A673 (cell line): ENCODE measurements around the gene POLD4. TPM values are rescaled to one million over a fixed set of nuclear protein-coding genes. Genes with fewer than 3 reads are reported as not detected.

ENCODE experiments used
- BruUV-seq: library from RNA; stranded (reverse); fragments of 400-500 nt; replicated peaks from 2 replicates; lab custom pipeline; 2021; lab: Mats Ljungman, UMichigan
- CTCF ChIA-PET: fragments of 300-600 bp; sonication (Branson Sonifier 250); formaldehyde crosslinking; loops from one replicate; lab custom pipeline; 2022; ENCODE audit warnings: antibody characterized with exemption; lab: Charles Lee
- POLR2A ChIA-PET: fragments of 300-600 bp; sonication (Branson Sonifier 250); formaldehyde crosslinking; loops from one replicate; lab custom pipeline; 2022; ENCODE audit warnings: antibody characterized with exemption; ENCODE audit not compliant: low non-redundant PET; lab: Charles Lee
- DNase-seq: peaks from one replicate; pipeline ENCODE4 v3.0.0-alpha.2; 2015; ENCODE audit warnings: low spot score
- H3K27ac ChIP-seq: fragments of 200-600 bp; sonication (generic); 2 replicates; pipeline ENCODE4 v1.5.1; 2016; ENCODE audit warnings: mixed run types, low read depth, mild to moderate bottlenecking, mixed read lengths, antibody characterized with exemption, low read length; ENCODE audit not compliant: poor library complexity, severe bottlenecking
- H3K27me3 ChIP-seq: fragments of 200-600 bp; sonication (generic); replicated peaks from 2 replicates; pipeline ENCODE4 v1.6.1; 2017; ENCODE audit warnings: mixed run types, low read depth, mild to moderate bottlenecking, mixed read lengths, antibody characterized with exemption, low read length; ENCODE audit not compliant: insufficient read depth, poor library complexity
- H3K36me3 ChIP-seq: fragments of 200-600 bp; sonication (generic); 2 replicates; pipeline ENCODE4 v1.6.1; 2016; ENCODE audit warnings: mixed run types, mild to moderate bottlenecking, mixed read lengths, antibody characterized with exemption, low read length; ENCODE audit not compliant: insufficient read depth, poor library complexity, severe bottlenecking
- H3K4me1 ChIP-seq: fragments of 200-600 bp; sonication (generic); 2 replicates; pipeline ENCODE4 v1.6.1; 2017; ENCODE audit warnings: mixed run types, mild to moderate bottlenecking, mixed read lengths, antibody characterized with exemption, low read length; ENCODE audit not compliant: insufficient read depth, poor library complexity, severe bottlenecking
- H3K4me3 ChIP-seq: fragments of 200-600 bp; sonication (generic); 2 replicates; pipeline ENCODE4 v1.5.1; 2016; ENCODE audit warnings: low read depth, mixed run types, mild to moderate bottlenecking, mixed read lengths, low read length; ENCODE audit not compliant: poor library complexity, severe bottlenecking
- H3K9me3 ChIP-seq: fragments of 200-600 bp; sonication (generic); 2 replicates; pipeline ENCODE4 v1.6.1; 2016; ENCODE audit warnings: mixed run types, low read depth, mild to moderate bottlenecking, mixed read lengths, antibody characterized with exemption, low read length; ENCODE audit not compliant: poor library complexity, severe bottlenecking
- EZH2 ChIP-seq: fragments of 200-600 bp; sonication (generic); IDR thresholded peaks from 2 replicates; pipeline ENCODE4 v1.6.1; 2017; ENCODE audit warnings: borderline replicate concordance, low read depth, mild to moderate bottlenecking, mixed read lengths, antibody characterized with exemption, low read length; ENCODE audit not compliant: poor library complexity, severe bottlenecking
- intact Hi-C: fragments of 100-400 bp; cut with micrococcal nuclease; formaldehyde crosslinking; loops from one replicate; pipeline ENCODE4 v1.10.0; 2022; ENCODE audit not compliant: unreplicated experiment
- total RNA-seq: library from RNA; stranded (reverse); gene quantifications from 2 replicates; pipeline ENCODE4 v1.2.3, GENCODE V29; 2021
- TF ChIP-seq, protein P1 (sequence below): fragments of 300-800, 200-600 bp; sonication (generic); conservative IDR thresholded peaks from 2 replicates; pipeline ENCODE4 v1.5.1; 2017; ENCODE audit warnings: low read depth, mild to moderate bottlenecking, antibody characterized with exemption, low read length, moderate library complexity, mixed read lengths

The POLD4 gene
- total RNA-seq, 1 experiment from 2014 or later, result 13.2 TPM

DNA sequence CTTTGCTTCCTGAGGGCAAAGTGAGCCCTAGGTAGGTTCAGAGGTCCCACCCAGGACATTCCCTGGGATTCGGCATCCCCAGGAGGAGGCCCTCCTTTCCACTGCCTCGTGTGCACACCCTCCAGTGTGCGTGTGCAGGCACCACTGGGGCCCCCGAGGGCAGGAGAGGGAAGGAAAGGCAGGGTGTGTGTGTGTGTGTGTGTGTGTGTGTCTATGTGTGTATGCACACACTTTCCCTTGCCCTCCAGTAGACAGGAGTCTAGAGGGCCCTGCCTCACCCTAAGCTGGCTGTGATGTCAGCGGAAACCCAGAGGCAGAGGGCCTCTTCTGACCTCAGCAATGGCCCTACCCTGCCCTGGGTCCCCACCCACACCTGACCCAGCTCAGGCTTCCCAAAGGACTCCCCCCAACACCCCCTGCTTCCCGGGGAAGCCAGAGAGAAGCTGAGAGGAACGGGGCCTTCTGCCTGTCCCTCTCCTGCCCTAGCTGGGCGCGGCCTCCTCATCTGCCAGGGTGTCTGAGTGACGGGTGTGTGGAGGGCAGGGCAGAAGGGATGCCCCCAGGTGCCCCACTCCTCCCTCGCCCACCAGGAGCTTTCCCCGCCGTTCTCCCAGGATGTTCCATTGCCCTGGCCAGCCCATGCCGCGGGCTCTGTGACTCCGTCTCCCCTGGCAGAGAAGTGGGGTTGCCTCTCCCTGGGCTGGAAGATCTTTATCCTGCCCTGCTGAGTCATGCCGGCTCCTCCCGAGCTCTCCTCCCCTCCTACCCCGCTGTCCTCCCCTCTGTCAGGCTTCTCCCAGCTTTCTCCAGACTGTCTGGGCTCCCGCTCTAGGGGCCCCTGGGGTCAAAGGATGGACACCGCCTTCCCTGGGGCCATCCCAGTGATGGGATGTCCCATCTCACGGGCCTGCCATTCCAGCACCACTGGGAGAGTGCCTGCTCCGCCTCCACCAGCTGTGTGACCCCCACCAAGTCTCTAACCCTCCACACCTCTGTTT is 26.0 kb upstream of the POLD4 start:
- TF ChIP-seq, protein P1, sequence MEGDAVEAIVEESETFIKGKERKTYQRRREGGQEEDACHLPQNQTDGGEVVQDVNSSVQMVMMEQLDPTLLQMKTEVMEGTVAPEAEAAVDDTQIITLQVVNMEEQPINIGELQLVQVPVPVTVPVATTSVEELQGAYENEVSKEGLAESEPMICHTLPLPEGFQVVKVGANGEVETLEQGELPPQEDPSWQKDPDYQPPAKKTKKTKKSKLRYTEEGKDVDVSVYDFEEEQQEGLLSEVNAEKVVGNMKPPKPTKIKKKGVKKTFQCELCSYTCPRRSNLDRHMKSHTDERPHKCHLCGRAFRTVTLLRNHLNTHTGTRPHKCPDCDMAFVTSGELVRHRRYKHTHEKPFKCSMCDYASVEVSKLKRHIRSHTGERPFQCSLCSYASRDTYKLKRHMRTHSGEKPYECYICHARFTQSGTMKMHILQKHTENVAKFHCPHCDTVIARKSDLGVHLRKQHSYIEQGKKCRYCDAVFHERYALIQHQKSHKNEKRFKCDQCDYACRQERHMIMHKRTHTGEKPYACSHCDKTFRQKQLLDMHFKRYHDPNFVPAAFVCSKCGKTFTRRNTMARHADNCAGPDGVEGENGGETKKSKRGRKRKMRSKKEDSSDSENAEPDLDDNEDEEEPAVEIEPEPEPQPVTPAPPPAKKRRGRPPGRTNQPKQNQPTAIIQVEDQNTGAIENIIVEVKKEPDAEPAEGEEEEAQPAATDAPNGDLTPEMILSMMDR, result no peak
- TF ChIP-seq EZH2, result no peak
- BruUV-seq, result no TSS peak
- Histone ChIP-seq H3K9me3 (no peaks in the 10 kb centered on the region), H3K27ac (peak overlapping the region; percentile 17), H3K36me3 (no peaks in the 10 kb centered on the region), H3K4me1 (peaks cover 10% of the 10 kb centered on the region), H3K4me3 (no peak overlapping the region), H3K27me3 (no peaks in the 10 kb centered on the region)
- CTCF ChIA-PET, result interaction anchor here (0.6 to 5.9 kb wide), 3 partner anchors 27 to 646 kb away, joined by 4 to 78 read pairs (median 5); partner anchors contain the start of gene POLD4
- POLR2A ChIA-PET, result no interaction called here
- DNase-seq, result no peak
- intact Hi-C loops, result loop anchor here (10.0 kb wide), 2 partner anchors 295 to 325 kb away; partner anchors contain the start of gene RHOD

DNA sequence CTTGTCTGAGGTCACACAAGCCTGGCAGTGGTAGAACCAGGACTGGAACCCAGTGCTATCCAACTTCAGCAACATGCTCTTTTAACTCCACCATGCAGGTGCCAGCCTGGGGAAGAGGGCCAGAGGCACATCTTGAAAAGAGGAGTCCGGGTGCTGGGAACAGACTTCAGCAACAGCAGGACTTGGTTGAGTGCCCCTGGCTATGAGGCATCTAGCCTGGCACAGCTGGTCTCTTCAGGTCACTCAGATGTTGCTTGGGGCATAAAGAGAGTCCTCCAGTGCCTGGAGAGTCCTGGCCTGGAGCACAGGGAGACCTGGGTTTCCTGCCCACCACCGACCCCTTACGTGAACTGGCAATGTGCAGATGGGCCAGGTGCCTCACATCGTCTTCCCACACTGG is 25.2 kb upstream of the POLD4 start:
- Histone ChIP-seq H3K27ac (no peak overlapping the region), H3K4me1 (peaks cover 18% of the 10 kb centered on the region), H3K4me3 (no peak overlapping the region), H3K36me3 (no peaks in the 10 kb centered on the region), H3K9me3 (no peaks in the 10 kb centered on the region), H3K27me3 (no peaks in the 10 kb centered on the region)
- BruUV-seq, result no TSS peak
- no peak for DNase-seq
- intact Hi-C loops, result no loop called here
- ChIA-PET POLR2A (no interaction called here), CTCF (no interaction called here)
- TF ChIP-seq, protein P1, result no peak
- no peak for TF ChIP-seq EZH2

DNA sequence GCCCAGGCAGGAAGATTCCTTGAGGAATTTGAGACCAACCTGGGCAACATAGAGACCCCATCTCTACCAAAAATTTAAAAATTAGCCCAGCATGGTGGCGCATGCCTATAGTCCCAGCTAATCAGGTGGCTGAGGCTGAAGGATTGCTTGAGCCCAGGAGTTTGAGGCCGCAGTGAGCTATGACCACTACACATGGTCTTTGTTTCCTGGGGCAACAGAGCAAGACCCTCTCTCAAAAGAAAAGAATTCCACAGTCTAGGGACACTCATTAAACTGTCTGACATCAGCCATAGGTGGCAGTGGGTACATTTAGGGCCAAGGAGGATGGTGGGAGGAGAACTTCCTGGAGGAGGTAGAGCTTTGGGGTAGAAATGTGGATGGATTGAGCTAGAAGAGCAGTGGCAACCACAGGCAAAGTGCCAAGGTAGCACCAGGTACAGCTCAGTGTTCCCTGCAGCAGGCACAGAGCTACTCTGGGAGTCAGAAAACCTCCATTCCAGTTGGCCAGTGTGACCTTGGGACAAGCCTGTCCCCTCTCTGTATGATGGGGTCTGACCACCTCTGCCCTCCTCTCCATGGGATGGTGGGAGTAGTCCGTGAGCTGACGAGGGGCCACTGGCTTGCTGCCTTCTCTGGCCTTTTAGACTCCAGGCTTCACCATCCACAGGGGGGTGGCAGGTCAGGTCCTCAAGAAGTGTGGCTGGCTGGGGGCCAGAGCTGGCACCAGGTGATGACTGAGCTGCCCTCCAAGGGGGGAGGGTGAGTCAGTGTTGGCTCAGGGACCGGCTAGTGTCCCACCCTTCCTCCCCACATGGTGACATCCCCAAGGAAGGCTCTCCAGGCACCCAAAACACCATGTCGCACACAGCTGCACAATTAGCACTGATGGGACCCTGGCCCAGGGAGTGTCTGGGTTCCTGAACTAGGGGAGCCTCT is 23.8 kb upstream of the POLD4 start:
- CTCF ChIA-PET, result interaction anchor here (0.5 kb wide), 1 partner anchor 50 kb away, joined by 3 read pairs; no protein-coding TSS in a partner anchor
- Histone ChIP-seq H3K4me3 (no peak overlapping the region), H3K27me3 (no peaks in the 10 kb centered on the region), H3K27ac (no peak overlapping the region), H3K36me3 (no peaks in the 10 kb centered on the region), H3K4me1 (peaks cover 22% of the 10 kb centered on the region), H3K9me3 (no peaks in the 10 kb centered on the region)
- TF ChIP-seq, protein P1, result no peak
- no peak for TF ChIP-seq EZH2
- POLR2A ChIA-PET, result no interaction called here
- intact Hi-C loops, result no loop called here
- BruUV-seq, result no TSS peak
- no peak for DNase-seq
